Nephron progenitor cell (in vitro differentiated cells): ENCODE measurements around the gene MGAT5B.
"Not testable (repeated sequence)": the region's sequence is repeated elsewhere in the genome, so short reads cannot be mapped to it uniquely, and the experiment has no call there.

Experiments used
- DNase-seq: peaks from one replicate; pipeline ENCODE4 v3.0.0; 2021
- H3K27ac Mint-ChIP-seq: 2 replicates; pipeline ENCODE4 v1.8.0; 2021; ENCODE audit warnings: mild to moderate bottlenecking, moderate library complexity, mixed read lengths
- H3K27me3 Mint-ChIP-seq: 2 replicates; pipeline ENCODE4 v1.8.0; 2021; ENCODE audit warnings: mild to moderate bottlenecking, low read depth, mixed read lengths; ENCODE audit not compliant: poor library complexity
- H3K36me3 Mint-ChIP-seq: 2 replicates; pipeline ENCODE4 v1.8.0; 2021; ENCODE audit warnings: low read depth, mixed read lengths
- H3K4me1 Mint-ChIP-seq: 2 replicates; pipeline ENCODE4 v1.8.0; 2021; ENCODE audit warnings: mixed read lengths
- H3K4me3 Mint-ChIP-seq: 2 replicates; pipeline ENCODE4 v1.8.0; 2021; ENCODE audit warnings: mild to moderate bottlenecking, moderate library complexity, mixed read lengths
- H3K9me3 Mint-ChIP-seq: 2 replicates; pipeline ENCODE4 v1.8.0; 2021; ENCODE audit warnings: mild to moderate bottlenecking, moderate library complexity, mixed read lengths
- TF ChIP-seq, protein P1 (sequence below): fragments of 200-600 bp; sonication (generic); IDR thresholded peaks from 2 replicates; pipeline ENCODE4 v1.5.0; 2021; ENCODE audit warnings: antibody characterized with exemption

MGAT5B gene

GRCh38 chr17:76834870-76835269 is 33.3 kb upstream of the MGAT5B start:
- Mint-ChIP-seq H3K27ac (no peak overlapping the region), H3K36me3 (no peaks in the 10 kb centered on the region), H3K27me3 (peaks cover 59% of the 10 kb centered on the region), H3K9me3 (no peaks in the 10 kb centered on the region), H3K4me1 (peaks cover 9% of the 10 kb centered on the region), H3K4me3 (no peak overlapping the region)
- TF ChIP-seq, protein P1, sequence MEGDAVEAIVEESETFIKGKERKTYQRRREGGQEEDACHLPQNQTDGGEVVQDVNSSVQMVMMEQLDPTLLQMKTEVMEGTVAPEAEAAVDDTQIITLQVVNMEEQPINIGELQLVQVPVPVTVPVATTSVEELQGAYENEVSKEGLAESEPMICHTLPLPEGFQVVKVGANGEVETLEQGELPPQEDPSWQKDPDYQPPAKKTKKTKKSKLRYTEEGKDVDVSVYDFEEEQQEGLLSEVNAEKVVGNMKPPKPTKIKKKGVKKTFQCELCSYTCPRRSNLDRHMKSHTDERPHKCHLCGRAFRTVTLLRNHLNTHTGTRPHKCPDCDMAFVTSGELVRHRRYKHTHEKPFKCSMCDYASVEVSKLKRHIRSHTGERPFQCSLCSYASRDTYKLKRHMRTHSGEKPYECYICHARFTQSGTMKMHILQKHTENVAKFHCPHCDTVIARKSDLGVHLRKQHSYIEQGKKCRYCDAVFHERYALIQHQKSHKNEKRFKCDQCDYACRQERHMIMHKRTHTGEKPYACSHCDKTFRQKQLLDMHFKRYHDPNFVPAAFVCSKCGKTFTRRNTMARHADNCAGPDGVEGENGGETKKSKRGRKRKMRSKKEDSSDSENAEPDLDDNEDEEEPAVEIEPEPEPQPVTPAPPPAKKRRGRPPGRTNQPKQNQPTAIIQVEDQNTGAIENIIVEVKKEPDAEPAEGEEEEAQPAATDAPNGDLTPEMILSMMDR = no peak
- DNase-seq = no peak

DNA sequence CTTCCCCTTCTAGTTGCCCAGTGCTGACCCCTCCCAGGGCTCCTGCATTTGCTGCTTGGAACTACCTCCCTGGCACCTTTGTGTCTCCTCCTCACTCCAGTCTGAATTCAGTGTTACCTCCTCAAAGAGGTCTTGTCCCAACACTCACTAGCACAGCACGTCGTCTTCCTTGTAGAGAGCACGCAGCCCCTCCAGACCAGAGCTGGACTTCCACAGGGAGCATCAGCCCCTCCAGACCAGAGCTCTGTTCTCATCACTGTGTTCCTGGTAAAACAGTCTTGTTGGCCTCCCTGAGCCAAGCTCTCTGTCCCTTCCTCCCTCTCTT is 27.8 kb upstream of the MGAT5B start:
- Mint-ChIP-seq H3K9me3 (no peaks in the 10 kb centered on the region), H3K4me1 (peaks cover 37% of the 10 kb centered on the region), H3K27me3 (peaks cover 83% of the 10 kb centered on the region), H3K36me3 (no peaks in the 10 kb centered on the region), H3K4me3 (no peak overlapping the region), H3K27ac (no peak overlapping the region)
- no peak for DNase-seq
- TF ChIP-seq, protein P1 = no peak

DNA sequence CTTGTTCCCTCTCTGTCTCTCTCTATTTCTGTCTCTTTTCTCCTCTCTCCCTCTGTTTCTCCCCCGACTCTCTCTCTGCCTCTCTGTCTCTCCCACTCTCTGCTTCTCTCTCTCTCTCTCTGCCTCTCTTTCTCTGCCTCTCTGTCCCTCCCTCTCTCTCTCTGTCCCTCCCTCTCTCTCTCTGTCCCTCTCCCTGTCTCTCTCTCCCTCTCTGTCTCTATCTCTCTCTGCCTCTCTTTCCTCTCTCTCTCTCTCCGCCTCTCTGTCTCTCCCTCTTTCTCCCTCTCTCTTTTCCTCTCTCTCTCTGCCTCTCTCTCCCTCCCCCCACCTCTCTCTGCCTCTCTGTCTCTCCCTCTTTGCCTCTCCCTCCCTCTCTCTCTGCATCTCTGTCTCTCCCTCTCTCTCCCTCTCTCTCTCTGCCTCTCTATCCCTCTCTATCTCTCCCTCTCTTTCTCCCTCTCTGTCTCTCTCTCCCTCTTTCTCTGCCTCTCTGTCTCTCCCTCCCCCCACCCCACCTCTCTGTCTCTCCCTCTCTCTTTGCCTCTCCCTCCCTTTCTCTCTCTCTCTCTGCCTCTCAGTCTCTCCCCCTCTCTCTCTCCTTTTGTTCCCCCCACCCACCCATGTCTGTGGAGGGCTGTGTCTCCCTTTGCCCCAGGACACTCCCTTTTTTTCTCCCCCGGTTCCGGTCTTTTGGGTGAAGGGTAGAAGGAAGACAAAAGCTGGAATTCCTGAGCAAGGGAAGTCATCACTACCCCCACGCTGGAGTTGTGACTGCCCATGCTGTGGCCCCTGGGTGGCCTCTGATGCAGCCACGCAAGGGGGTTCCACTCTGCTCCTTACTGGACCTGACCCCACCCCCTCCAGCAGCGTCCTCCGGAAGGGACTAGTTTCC is 27.1 kb upstream of the MGAT5B start:
- no peak for DNase-seq
- no peaks in the 10 kb centered on the region for H3K36me3 Mint-ChIP-seq

GRCh38 chr17:76841776-76842405 is 26.3 kb upstream of the MGAT5B start:
- no peak for DNase-seq
- H3K9me3 Mint-ChIP-seq = no peaks in the 10 kb centered on the region
- no peak overlapping the region for H3K27ac Mint-ChIP-seq
- H3K4me3 Mint-ChIP-seq = no peak overlapping the region
- peaks cover 37% of the 10 kb centered on the region for H3K4me1 Mint-ChIP-seq
- TF ChIP-seq, protein P1 = no peak
- peaks cover 80% of the 10 kb centered on the region for H3K27me3 Mint-ChIP-seq
- H3K36me3 Mint-ChIP-seq = no peaks in the 10 kb centered on the region

More for the DNA sequence above, 27.1 kb upstream of the MGAT5B start:
- H3K27ac Mint-ChIP-seq = no peak overlapping the region
- TF ChIP-seq, protein P1 = no peak
- no peak overlapping the region for H3K4me3 Mint-ChIP-seq
- H3K4me1 Mint-ChIP-seq = peaks cover 37% of the 10 kb centered on the region
- H3K9me3 Mint-ChIP-seq = no peaks in the 10 kb centered on the region
- H3K27me3 Mint-ChIP-seq = peaks cover 81% of the 10 kb centered on the region

GRCh38 chr17:76843068-76843467 is 25.1 kb upstream of the MGAT5B start:
- Mint-ChIP-seq H3K4me1 (peaks cover 37% of the 10 kb centered on the region), H3K27me3 (peaks cover 76% of the 10 kb centered on the region)
- DNase-seq, H3K9me3 Mint-ChIP-seq, H3K4me3 Mint-ChIP-seq, H3K27ac Mint-ChIP-seq, H3K36me3 Mint-ChIP-seq: not testable (repeated sequence)

- H3K4me1 Mint-ChIP-seq = peaks cover 34% of the 10 kb centered on the region
- no peaks in the 10 kb centered on the region for H3K36me3 Mint-ChIP-seq
- TF ChIP-seq, protein P1 = no peak
- peaks cover 68% of the 10 kb centered on the region for H3K27me3 Mint-ChIP-seq
- H3K9me3 Mint-ChIP-seq = no peaks in the 10 kb centered on the region
- H3K4me3 Mint-ChIP-seq = no peak overlapping the region
- H3K27ac Mint-ChIP-seq = no peak overlapping the region
- DNase-seq = no peak
These were observed 24.3 kb upstream of the MGAT5B start for GRCh38 chr17:76843703-76844484.
